H4 (cell line): Measurements from ENCODE around the gene PRMT2. TPM values are rescaled to one million over a fixed set of nuclear protein-coding genes. Genes with fewer than 3 reads are reported as not detected.

ENCODE experiments used
- DNase-seq: peaks from one replicate; pipeline ENCODE4 v3.0.0-alpha.2; 2015; ENCODE audit warnings: low spot score
- total RNA-seq: library from RNA; depleted of rRNA; stranded (reverse); fragments of >200 nt; shearing (Covaris generic); gene quantifications from 2 replicates; pipeline ENCODE4 v1.2.3, GENCODE V29; 2014; rRNA removed

The PRMT2 gene
- total RNA-seq: 95.1 and 121 TPM in 2 replicates

- DNase-seq: peak; percentile 97
These were observed at the start of gene PRMT2 for GRCh38 chr21:46635324-46636180. Gene PRMT2, plus strand, starts transcription at chr21:46635674. Its CDS starts 1,278 bp downstream, at chr21:46636952.

- no peak for DNase-seq
These were observed 41.2 kb upstream of the PRMT2 start for GRCh38 chr21:46594276-46594675.

GRCh38 chr21:46596201-46596600 lies 39.3 kb upstream of the PRMT2 start:
- no peak for DNase-seq

GRCh38 chr21:46597031-46597430 lies 38.4 kb upstream of the PRMT2 start:
- DNase-seq: no peak

- DNase-seq: no peak
These were observed 37.6 kb upstream of the PRMT2 start for GRCh38 chr21:46597896-46598343.

- no peak for DNase-seq
These were observed 36.6 kb upstream of the PRMT2 start for GRCh38 chr21:46598581-46599572.

GRCh38 chr21:46600305-46600704 lies 35.2 kb upstream of the PRMT2 start:
- DNase-seq: no peak

GRCh38 chr21:46600978-46601377 lies 34.5 kb upstream of the PRMT2 start:
- no peak for DNase-seq

GRCh38 chr21:46603228-46603627 lies 32.2 kb upstream of the PRMT2 start:
- DNase-seq: no peak

GRCh38 chr21:46604329-46604974 lies 31.0 kb upstream of the PRMT2 start:
- DNase-seq: no peak

- DNase-seq: no peak
These were observed 30.3 kb upstream of the PRMT2 start, which contains the start of gene S100B for GRCh38 chr21:46604975-46605766. Gene S100B, minus strand, starts transcription at chr21:46605082. Its CDS starts 2,667 bp downstream, at chr21:46602415.

- DNase-seq: no peak
These were observed 29.6 kb upstream of the PRMT2 start for GRCh38 chr21:46605767-46606426.

- DNase-seq: no peak
These were observed 29.1 kb upstream of the PRMT2 start for GRCh38 chr21:46606427-46606813.

GRCh38 chr21:46607636-46608035 lies 27.8 kb upstream of the PRMT2 start:
- no peak for DNase-seq

- no peak for DNase-seq
These were observed 26.8 kb upstream of the PRMT2 start for GRCh38 chr21:46608672-46609111.

- DNase-seq: no peak
These were observed 25.3 kb upstream of the PRMT2 start for GRCh38 chr21:46610018-46610701.

GRCh38 chr21:46613391-46613790 lies 22.1 kb upstream of the PRMT2 start:
- no peak for DNase-seq

GRCh38 chr21:46616050-46616449 lies 19.4 kb upstream of the PRMT2 start:
- no peak for DNase-seq

GRCh38 chr21:46616656-46617055 lies 18.8 kb upstream of the PRMT2 start:
- DNase-seq: no peak
